HG03520 (cell line): Measurements from ENCODE around the gene THRB.

Experiments
- ATAC-seq: cut with Tn5 transposase; IDR thresholded peaks from one replicate; pipeline ENCODE4 v1.9.1; 2021; ENCODE audit warnings: mild to moderate bottlenecking, moderate library complexity; ENCODE audit not compliant: unreplicated experiment

Gene THRB

DNA sequence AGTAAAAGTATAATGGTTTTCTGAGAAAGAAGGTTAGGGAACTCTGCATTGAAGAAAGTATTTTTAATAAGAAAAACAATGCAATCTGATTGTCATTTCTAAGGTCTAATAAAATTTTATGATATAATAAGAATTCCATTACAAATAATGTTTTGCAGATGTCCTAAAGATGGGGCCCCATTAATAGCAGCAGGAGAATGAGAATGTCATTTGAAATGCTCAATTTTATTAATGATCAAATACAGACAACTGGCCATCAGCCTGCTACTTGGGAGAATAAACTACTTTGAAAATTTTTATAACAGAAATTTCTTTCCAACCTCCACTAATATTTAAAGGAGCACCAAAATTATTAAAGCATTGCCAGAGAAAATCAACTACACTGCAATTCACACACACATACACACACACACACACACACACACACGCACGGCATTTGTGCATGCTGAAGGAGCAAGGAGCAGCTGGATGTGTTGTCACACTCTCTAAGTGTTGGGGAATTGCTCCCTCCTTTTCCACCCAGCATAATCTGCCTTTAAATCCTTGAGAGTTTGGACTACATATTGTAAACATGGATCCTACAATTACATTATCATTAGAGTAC, 109.5 kb downstream of the THRB start:
- ATAC-seq = no peak

DNA sequence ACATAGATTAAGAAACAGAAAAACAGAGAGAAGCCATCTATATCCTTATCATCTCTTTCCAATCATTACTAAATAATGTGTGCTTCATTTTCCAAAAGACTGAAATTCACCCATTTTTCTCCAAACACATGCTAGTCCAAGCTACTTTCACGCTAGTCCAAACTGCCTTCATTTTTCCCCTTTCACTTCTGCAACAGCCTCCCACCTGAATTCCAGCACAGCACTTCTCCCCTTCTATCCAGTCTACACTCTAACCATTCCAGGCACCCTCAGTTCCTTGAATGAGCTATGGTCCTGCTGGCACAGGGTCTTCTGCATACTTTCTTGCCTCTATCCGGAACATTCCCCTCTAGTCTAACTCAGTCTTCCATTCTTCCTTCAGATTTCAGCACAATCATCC, 112.0 kb downstream of the THRB start:
- no peak for ATAC-seq

DNA sequence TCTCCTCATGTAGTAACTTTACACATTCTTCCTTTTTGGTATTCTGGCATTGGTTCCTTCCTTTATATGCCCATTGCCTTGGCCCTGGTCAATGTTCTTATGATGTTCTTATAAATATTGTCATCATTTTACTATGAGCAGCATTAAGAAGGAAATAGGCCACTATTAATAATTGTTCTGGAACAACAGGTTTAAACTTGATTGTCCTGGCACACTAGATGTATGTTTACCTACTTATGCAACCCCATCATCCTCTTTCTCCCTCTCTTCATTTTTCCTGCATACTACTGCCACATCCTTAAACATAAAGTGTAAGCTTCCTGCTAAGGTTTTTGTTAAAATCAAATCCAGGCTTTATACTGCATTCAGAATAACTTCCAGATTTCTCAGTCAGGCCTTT, 114.7 kb downstream of the THRB start:
- no peak for ATAC-seq

DNA sequence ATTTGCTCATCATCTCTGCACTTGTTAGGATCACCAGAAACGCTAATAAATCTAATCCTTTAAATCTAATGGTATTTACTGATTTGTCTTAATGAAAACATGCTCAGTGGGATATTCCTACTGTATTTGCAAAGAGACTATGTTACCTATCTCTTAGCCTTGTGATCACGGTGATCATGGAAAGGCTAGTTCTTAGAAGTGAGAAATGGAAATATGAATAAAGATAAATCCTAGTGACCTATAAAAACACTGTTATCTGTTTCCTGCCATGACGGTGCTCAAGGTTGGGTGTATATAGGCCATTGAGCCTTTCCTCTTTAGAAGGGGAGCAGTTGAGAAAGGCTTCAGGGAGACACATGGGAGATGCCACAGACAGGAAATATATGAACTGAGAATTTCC, 116.3 kb downstream of the THRB start:
- ATAC-seq = no peak

DNA sequence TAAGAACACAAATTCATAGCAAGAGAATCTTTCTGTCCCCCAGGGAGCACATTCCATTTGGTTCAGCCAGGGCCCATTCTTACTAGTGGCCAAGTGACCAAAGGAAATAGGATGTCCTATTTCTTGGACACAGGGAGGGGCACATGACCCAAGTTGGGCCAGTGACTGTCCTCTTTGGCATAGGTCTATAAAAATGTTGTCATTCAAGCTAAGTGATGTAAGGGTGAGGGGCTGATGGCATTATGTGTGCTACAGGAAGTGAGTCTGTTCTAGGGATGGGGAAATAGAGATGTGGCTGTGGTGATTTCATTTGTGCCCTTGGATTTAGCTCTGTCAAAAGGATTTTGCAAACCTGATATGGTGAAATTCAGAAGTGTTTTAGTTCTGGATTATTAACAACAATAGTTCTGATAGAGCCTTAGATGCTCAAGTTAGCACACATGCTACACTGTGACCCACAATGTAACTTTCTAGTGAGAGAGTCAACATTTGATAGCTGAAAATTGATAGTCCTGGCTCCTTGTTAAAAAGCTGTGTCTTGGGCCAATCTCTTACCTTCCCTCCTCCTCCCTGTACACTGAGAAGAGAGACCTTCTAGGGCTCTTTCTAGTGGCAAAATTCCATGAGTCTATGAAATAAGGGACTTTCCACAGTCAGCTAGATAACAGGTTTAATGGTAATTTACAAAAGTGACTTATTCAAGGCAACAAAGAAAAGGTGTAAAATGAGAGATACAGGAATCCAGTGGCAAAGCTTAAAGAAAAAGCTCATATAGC, 117.2 kb downstream of the THRB start:
- ATAC-seq = no peak

DNA sequence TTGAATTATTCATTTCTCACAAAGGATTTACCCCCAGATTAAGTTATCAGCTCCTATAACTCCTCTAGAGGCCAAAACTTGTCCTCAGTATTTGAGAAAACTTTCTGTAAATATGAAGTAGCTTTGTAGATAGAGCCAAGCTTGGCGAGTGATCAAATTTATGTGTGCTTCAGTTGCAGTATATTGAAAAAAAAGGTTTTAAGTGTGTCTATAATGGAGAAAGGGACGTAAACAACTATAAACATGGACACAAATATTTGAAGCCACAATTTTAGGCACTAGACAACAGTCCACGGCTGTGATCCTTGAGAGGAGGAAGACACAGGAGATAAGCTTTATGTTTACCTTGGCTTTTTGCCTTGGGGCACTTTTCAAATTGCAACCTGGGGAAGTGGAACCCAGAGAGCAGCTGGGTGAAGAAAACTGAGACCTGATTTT, 118.7 kb downstream of the THRB start:
- ATAC-seq = no peak

DNA sequence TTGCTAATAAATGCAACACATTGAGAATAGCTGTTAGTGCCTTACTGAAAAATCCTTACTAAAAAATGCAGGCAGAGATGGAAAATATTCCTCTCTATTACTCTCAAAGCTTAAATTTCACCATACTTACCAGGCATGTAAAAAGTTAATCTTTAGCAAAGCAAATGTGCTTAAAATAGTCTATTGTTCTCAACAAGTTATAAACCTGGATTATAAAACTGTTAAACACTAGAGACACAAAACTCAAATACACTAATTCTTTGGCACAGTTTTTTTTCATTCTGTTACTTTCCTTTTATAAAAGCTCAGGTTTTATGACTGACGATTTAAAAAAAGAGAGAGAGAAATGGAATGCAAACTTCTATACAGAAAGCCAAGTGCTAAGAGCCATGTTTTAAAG, 119.8 kb downstream of the THRB start:
- no peak for ATAC-seq

DNA sequence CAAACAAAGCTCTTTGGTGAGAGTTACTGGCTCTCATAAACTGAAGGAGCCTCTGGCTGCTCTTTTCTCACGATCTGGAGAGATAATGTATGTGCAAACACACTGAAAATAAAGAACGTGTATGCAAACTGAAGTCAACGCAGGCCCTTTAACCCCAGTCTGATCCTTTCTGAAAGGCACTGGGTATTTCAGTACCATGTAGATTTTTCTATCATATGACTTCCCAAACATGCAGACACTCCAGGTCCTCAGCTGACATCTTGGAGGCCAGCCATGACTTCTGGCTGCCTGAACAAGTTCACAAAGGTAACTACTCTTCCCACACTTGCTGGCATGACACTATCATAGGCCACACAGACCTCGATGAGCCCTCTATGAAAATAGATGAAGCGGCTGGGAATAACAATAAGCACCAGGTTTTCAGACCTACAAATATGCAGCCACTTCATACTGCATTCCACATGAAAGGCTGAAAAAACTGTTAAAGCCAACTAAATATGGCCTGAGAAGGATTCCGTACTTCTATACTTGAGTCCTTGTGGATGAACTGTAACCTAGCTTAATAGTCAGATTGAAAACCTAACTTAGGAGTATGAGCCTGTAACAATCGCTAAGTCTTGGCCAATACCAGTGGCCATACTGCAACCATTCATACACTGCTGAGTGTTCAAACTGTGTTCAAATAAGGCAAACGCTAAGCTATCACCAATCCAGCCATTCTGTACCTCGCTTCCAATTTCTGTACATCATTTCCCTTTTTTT, 121.3 kb downstream of the THRB start:
- no peak for ATAC-seq

DNA sequence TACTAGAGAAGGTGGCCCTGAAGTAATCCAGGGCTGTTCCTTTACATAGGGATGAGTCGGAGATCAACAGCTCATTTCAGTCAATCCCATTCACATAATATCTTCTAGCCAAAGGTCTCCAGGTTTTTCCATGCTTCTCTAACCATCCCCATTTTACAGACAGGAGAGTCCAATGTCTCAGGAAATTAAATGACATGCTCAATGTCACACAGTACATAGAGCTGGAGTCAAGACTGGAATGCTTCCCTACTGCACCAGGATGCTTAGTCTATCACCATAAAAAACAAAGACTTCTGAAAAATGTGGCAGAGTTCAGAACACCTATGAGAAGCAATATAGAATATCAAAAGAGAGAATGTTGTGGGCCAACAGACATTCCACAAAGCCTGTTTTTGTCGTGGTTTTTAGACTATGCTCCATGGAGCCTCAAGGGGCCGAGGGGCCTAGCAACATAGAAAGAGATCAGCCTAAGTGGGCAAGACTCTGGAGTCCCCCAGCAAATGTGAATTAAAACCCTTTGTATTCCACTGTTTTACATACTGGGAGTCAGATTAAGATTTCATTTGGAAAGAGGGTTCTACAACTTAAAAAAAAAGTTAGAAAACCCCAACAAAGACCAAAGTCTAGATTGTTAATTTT, 122.0 kb downstream of the THRB start:
- no peak for ATAC-seq

DNA sequence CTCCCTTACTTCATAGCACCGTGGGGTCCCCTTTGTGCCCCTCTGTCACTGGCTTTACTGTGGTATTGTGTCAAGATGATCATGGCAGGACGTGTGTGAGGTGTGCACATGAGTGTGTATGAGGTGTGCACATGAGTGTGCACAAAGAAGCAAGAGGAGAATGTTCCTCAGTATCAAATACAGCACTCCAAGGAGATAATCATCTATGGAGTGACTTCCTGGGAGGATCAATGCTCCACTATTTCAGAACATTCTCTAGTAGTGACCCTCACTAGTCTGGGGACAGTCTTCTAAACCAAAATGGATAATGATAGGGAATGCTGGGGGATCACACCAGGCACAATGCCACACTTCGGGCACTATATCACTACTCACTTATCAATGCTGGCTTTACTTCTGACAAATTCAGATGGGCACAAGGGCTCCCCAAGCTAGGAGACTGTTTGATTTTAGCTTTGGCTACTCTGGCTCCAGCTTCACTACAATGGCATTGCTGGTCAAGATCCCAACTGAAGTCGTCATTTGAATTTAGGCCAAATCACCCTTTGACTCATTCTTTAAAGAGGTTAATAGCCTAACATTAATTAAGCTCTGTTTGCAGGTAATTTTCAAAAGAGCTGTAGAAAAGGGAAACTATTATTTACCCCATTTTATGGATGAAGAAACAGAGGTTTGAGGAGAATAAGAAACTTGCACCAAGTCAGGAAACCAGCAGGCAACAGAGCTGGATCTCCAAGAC, 124.1 kb downstream of the THRB start:
- ATAC-seq = no peak

DNA sequence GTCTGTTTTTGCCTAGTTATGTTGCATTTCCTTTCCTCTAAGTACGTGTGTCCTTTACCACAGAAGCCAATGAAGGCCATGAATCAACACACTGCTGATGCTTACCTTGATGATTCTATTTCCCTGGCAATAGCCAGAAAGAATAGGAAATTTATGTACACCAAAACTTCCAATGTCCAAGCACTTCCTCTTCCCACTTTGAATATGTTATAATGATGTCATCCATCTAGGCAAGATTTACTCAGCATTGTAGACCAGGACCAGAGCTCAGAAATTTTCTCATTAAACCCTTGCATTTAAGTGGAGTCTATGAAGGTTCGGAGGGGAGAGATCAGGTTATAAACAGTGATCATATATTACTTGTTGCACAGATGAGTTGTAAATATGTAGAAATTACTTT, 126.0 kb downstream of the THRB start:
- ATAC-seq = no peak

DNA sequence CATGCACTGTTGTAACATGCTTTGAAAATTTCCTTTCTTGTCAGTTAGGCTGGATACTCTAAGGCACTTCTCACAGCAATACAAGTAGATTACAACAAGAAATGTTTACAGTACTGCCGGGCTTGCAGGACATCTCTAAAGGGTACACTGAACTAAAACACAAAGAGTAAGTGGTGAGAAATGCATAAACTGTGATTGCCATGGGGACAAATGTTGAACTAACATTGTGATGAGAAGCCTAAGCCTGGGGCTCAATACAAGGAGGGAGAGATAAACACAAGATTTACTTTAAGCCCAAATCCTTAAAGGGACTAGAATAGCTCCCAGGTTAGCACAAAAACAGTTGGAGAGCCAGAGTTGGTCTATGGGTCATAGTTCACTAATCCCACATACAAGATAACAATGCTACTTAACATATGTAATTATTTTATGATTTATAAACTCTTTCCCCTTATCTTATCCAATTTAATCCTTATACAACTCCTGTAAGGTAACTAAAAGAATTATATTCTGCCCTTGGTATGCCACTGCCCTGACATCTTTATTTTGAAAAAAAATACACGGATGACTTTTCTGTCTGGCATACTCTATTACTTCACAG, 126.9 kb downstream of the THRB start:
- no peak for ATAC-seq

DNA sequence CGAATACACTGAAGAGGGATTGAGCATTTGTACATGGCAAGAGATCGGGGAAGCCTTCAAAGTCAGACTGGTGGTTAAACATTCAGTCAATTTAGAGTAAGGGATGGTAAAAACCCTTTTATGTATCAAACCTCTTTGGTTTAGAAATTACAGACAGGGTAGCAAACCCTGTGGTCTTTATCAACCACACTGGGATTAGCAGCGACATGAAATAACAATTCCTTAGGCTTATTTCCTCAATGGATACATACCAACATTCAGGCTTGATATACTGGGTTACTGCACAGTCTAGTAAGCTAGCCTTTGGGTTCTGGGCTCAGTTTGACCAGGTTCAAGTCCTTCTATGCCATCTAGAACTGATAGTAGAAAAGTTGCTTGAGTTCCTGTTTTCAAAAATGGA, 127.4 kb downstream of the THRB start:
- no peak for ATAC-seq

DNA sequence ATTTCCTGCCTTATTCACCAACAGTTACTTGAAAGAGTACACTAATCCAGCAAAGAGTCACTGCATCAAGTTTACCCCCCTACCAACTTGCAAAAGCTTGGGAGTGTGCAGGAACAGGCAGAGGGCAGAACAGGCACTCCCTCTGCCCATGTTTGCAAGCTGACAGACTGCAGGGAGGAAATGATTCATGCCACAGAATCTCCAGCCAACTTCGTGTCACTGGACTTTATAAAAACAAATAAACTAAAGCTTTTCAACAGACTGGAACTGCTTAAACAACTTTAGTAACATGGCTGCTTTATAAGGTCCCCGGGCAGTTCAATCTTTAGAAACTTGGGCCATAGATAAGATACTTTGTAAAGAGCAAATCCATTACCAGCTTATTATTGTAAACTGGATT, 129.5 kb downstream of the THRB start:
- ATAC-seq = no peak

DNA sequence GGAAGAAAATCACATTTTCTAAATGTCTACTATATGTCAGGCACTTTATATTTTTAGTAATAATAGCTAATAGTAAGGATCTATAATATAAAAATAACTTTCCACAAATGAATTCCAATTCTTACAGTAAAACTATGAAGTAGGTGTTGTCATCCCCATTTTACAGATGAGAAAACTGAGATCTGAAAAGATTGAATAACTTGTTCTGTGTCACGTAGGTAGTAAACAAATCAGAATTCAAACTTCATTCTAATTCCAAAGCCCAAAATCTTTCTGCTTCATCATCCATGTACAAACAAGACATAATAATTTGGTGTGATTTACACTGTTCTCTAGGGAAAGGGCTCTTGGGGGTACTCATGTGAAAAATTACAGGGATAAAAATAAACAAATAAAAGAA, 130.3 kb downstream of the THRB start:
- ATAC-seq = no peak

DNA sequence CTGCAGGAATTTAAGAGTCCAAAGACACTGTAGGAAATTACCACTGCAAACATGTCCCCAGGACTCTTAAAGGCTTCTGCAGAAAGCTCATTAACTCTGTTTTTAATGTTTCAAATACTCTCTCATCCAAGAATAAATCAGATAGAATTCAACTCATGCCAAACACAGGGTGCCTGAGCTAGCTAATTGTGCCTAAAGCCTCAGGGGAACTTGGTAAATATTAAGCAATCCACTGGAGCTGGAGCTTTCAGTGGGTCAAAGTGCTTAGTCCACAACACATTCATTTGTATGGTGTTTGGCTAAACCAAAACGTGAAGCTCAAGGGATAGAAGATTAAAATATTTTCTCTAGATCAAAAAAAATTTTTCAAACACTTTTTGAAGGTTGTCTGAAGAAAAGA, 131.4 kb downstream of the THRB start:
- ATAC-seq = no peak

DNA sequence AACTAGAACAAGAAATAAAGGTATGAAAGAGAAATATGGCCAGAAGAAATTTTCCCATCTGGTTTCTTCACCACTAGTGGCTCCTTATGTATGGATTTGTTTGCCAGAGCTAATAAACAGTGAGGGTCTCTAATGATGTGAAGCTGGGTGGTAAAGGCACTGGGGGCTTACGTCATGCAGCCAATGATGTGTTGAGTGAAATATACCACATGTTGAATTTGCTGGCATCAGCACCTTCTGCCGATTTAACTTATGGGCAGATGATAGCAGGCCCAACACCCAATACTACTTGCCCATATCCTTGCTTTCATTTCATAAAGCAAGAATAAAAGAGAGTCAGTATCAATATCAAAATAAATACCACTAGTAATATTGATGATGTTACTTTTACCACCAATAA, 133.0 kb downstream of the THRB start:
- no peak for ATAC-seq

DNA sequence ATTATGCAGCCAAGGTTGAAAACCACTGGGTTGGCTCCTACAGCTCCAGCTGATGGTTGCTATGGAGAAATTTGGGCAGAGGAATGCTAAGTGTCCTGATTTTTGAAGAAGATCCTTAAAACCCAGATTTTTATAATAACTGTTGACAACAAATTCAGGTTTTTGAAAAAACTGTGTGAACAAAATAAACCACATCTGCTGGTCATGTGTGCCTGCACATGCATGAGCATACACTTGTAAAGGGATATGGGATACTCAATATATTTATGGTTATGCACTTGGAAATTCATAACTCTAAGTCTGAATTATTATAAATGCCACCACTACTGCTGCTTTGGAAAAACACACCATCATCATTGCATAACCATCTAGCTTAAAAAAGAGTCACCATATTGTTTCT, 133.7 kb downstream of the THRB start:
- no peak for ATAC-seq

DNA sequence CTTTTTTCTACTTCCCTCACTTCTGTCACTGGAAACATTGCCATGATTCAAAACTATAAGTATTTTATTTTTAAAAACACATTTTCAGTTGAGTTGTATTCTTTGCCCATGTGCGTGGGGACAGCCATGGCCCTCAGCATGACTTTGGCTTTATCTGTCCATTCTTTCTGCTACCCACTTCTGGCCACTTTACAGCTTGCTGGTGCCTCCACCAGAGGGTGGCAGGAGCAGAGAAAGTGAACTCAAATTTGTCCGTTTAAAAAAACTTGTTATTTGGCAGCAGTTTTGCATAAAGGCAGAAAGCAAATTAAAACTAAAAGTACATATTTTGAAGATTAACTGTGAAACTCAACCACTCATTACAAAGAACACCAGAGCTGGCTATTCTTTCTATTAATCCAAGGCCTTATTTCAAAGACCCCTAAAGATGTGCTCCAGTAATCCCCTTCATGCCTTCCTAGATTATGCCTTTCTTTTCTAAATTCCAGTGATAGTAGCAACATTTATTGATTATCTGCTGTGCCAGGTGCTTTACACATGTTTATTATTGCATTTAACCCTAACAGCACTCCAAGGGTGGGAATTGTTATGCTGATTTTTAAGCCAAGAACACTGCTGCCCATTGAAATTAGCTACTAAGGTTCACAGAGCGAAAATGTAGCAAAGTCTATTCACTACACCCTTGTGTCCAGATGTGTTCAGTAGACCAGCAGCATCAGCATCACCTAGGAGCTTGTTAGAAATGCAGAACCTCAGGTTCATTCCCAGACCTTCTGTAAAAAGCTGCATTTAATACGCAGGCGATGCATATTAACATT, 134.8 kb downstream of the THRB start:
- no peak for ATAC-seq

DNA sequence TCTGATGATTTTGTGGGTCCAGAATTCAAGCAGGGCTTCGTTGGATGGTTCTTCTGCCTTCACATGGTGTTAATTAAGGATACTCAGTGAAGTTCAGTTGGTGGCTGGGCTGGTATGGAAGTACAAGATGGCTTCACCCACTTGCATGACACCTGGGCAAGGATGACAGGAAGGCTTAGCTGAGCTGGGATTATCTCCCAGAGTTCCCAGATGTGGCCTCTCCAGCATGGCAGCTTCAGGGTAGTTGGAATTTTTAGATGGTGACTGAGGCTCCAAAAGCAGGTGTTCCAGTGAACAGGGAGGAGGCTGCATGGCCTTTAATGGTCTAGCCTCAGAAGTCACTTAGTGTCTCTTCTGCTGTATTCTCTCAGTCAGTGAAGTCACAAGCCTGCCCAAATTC, 135.5 kb downstream of the THRB start:
- no peak for ATAC-seq
